NCI-H748 treated with DMSO at 0.1 percent for 48 hours (cell line): ENCODE data around the gene NOTCH3.

ENCODE experiments used
- DNase-seq: peaks from one replicate; lab custom pipeline; 2025; lab: John Stamatoyannopoulos, UW

Gene NOTCH3

DNA sequence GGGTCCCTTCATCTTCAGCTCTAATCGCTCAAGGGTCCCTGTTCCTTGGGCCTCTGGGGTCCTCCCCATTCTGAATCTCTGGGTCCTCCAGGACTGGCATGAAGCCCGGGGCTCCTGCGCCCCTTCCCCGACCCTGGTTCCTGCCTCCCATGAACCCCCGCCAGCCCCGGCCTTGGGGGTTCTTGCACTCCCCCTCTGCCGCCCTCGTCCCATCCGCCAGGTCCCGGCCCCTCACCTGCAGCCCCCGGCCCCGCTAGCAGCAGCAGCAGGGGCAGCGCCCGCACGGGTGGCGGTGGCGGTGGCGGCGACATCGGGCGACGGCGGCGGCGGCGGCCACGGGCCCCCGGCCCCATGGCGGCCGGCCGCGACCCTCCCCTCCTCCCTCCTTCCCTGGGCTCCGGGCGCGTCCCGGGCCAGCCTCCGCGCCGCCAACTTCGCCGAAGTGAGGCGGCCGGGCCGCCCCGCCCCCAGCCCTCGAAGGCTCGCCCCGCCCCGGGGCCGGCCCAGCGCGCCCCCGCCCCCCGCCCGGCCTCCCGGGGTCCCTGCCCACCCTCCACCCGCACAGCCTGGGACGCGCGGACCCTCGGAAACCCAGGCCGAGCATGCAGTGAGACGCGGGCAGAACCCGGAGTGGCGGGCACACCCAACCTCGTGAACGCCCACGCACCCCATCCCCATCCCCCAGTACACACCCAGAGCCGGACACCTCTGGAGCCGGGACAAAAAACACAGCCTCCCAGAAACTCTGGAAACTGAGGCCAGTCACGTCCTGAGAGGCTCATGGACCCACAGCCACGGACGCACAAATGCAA is at the start of gene NOTCH3:
NOTCH3 (minus strand) TSS at position 443 of the 812 bp plus-strand sequence; CDS start at position 353, 90 bp downstream.
- DNase-seq, result no peak

- no peak for DNase-seq
These were observed 49.8 kb upstream of the NOTCH3 start for GRCh38 chr19:15250640-15250993.

GRCh38 chr19:15249972-15250639 is 49.3 kb upstream of the NOTCH3 start:
- no peak for DNase-seq

DNA sequence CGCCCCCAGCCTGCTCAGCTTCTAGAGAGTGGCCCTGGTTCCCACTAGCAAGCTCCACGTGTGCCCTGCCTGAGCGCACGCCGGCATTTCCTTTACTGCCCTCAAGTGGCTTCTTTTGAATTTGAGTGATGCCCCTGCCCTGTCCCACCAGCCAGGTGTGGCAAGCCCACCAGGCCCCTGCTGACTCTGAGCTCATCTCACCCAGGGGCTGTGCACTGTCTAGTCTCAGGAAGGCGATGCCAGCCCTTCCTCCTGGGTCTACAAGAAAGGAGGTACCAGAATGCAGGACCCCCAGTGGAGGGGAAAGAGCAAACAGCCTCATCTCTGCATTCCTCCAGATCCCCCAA is 48.7 kb upstream of the NOTCH3 start:
- DNase-seq, result no peak

DNA sequence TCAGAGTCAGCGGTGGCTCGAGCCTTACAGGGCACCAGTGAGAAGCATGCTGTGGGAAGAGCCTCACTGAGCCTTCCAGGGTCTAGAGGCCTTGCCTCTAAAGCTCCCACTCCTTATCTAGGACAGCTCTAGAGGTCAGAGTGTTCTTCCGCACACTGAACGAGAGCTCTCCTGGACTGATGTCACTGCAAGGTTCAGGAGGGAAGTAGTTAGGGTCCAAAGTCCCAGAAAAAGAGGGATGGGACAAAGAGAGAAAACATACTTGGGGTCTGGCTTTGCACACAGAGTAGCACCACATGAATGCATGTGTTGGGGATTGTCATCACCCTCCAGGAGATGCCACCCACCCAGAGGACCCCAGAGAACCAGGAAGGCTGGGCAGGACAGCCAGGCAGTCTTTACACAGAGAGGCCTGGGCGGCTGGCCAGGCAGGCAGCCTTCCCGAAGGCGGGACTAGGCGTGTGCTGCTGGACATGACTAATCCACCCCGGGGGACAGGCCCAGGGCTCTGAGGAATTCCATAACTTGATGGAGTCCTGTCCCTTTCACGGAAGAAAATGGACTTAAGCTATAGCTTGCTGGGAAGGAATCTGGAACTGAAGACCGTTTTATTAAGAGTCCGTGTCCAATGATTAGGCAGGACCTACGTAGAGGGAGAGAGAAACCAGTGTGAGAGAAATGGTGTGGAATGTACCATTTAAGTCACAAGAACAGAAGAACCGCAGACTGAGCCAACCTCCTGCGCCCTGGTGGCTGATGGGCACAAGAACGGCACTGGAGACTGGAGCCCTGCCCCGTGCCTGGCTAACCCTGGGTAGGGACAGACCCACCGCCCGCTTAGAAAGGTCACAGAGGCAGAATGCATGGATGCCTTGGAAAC is 48.1 kb upstream of the NOTCH3 start:
- DNase-seq, result no peak

DNA sequence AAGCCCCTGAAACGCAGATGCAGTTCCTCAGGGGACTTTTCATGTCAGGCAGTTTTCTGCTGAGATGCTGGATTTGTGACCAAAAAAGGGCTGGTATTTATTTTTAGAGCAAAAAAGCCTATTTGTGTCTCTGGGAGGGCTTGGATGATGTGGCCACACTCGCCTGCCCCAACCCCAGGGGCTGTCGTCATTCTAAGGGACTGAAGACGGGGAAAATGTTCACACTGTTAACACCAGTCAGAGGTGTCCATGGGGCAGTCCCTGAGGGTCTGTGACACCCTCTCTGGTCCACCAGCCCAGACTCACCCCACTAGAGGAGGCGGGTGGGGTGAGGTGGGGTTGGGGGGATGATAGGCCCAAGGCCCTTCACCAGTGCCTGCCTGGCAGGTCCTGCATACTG is 47.3 kb upstream of the NOTCH3 start:
- no peak for DNase-seq

- no peak for DNase-seq
These were observed 46.6 kb upstream of the NOTCH3 start for GRCh38 chr19:15247107-15248014.

- DNase-seq, result no peak
These were observed 45.3 kb upstream of the NOTCH3 start for GRCh38 chr19:15246198-15246481.

DNA sequence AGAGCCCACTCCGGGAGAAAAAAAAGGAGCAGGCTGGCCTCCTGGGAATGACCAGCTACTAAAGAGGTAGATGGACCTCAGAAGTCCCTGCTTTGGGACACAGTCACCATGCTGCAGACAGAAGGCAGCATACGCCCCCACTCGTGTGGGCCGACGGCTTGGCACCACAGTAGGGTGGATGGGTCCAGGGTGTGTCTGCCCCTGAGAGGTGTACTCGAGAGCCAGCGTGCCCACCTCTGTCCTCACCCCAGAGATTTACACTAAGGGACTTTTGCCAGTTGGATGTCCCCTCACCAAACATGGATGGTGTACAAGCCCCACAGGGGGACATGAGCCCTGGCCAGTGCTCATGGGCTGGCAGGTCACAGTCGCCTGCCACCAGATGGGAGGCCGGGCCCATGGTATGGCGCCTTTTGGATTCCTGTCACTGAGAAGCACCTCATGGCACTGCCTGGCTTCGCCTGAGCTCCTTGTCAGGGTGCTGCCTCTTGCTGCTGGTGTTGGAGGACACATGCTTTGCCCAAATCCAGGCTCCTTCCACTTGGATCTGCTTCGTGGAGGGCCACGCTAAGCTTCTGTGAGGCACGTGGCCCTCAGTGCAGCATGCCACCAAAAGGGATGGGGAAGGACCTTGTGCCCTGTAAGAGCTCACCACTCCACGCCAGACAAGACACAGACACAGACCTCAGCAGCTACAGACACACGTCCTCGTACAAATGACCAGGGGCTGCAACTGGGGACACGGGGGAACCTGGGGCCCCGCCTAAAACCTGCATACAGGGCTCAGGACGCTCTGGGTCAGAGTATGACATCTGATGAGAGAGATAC is 44.8 kb upstream of the NOTCH3 start:
- DNase-seq, result no peak

DNA sequence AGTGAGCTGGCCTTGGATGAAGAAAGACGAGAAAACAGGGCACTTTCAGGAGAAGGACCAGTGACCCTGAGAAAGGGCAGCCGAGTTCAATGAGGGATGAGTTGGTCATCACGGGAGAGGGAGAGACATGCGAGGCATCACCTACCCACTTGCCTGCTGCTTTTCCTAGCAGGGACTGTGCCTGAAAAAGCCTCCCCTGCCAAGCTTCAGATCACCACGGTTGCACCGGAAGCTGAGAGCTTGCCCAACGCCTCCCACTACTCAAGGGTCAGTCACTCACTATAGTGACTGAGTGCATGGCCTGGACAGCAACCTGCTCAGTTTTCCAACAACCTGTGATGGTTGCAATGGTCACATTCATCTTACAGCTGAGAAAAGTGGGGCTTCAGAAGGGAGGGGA is 44.0 kb upstream of the NOTCH3 start:
- no peak for DNase-seq

DNA sequence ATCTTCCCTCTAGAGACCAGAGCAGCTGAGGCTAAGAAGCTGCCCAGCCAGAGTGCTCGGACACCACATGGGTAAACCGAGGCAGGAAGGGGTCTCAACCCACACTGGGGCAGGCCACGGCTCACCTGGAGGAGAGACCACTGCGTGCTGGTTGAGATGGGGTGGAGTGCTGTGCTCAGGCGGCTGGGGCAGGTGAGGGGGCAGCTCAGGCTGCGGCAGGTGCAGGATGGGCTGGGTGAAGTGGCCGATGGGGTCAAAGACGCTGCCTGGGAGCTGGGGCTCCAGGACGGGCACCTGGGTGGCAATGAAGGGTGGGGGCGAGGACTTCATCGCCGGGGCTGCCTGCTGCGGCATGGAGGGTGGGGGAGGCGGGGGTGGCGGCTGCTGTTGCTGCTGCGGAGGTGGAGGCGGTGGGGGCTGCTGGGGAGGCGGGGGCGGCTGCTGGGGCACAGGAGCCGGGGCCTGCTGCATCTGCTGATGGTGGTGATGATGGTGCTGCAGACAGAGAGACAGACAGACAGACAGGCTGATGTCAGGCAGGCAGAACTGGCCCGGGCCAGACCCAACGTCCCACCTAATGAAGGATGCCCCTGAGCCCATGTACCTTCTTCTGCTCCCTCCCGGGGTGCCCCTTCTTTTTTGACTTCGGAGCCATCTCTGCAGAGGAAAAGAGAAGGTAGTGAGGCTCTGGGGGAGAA is 43.5 kb upstream of the NOTCH3 start:
- DNase-seq, result no peak

DNA sequence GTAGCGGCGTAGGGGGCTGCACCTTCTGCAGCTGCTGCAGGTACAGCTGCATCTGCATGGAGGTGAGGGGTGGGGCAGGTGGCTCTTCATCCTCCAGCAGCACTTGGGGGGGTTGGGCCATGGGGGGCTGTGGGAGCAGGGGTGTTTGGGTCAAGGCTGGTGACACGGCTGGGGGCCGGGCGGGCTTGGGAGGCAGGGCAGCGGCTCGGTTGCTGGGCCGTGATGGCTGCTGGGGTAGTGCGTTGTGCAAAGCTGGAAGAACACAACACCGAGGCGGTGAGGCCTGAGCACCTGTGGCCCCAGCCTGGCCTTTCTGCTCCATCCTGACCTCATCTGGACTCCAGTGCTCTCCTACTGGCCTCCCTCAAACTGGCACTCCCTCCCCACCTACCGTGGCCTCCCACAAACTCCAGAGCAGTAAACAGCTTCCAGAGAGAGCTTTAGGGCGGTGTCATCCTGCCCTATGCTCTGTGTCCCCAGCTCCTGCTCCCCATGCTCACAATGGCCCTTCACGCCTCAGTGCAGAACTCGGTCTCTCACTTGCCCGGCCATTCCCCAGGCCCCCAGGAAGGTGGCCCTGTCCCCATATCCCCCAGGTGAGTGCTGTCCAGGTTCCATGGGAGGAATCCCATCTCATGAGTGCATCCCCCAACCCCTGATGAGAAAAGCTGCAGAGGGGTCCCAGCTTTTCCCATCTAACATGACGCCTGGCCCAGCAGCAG is 42.6 kb upstream of the NOTCH3 start:
- DNase-seq, result no peak

- no peak for DNase-seq
These were observed 40.6 kb upstream of the NOTCH3 start for GRCh38 chr19:15241259-15241910.

- DNase-seq, result no peak
These were observed 39.7 kb upstream of the NOTCH3 start for GRCh38 chr19:15240515-15240914.

DNA sequence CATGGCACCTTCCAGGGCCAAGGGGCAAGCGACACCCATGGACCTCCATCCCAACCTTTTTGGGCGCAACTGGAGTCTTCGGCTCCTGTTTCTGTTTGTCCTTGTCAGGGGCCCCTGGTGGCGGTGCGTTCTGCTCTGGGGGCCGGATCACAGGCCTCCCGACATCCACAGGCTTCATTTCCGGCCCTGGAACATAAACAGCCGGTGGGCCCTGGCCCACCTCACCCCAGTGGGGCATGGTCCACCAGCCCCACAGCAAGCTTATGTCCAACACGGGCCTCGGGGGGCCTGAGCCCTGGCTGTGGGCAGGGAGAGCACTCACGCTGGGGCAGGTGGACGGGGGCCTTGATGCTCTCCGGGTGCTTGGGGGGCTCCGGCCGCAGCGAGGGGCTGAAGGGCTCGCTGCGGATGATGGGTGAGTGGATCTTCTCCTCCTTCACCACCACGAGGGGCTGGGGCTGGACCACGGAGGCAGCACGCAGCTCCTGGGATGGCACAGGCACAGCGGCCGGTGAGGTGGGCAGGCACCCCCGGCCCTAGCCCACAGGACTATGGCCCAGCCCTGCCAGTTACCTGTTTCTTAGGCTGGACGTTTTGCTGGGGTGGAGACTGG is 38.6 kb upstream of the NOTCH3 start:
- DNase-seq, result no peak

GRCh38 chr19:15238639-15239155 is 37.9 kb upstream of the NOTCH3 start:
- DNase-seq, result no peak

- no peak for DNase-seq
These were observed 37.2 kb upstream of the NOTCH3 start for GRCh38 chr19:15237759-15238638.

- no peak for DNase-seq
These were observed 36.1 kb upstream of the NOTCH3 start for GRCh38 chr19:15236886-15237285.
